PC-9 (cell line): ENCODE measurements around the gene MVD. TPM values are rescaled to one million over a fixed set of nuclear protein-coding genes. Genes with fewer than 3 reads are reported as not detected.

Source experiments
- BruUV-seq: library from RNA; stranded (reverse); fragments of 400-500 nt; replicated peaks from 2 replicates; lab custom pipeline; 2021; lab: Mats Ljungman, UMichigan
- CTCF ChIA-PET: fragments of 300-600 bp; sonication (Branson Sonifier 250); formaldehyde crosslinking; loops from one replicate; lab custom pipeline; 2022; ENCODE audit warnings: antibody characterized with exemption; lab: Charles Lee
- POLR2A ChIA-PET: fragments of 300-600 bp; sonication (Branson Sonifier 250); formaldehyde crosslinking; loops from one replicate; lab custom pipeline; 2022; ENCODE audit warnings: antibody characterized with exemption; ENCODE audit not compliant: unreplicated experiment; lab: Charles Lee
- DNase-seq, 2 experiments: peaks; one replicate each; pipeline versions ENCODE4 v3.0.0 to v3.0.0-alpha.2; 2015 to 2022; ENCODE audit warnings: mixed read lengths in 1 of 2
- H2AFZ ChIP-seq: fragments of 200-600 bp; sonication (generic); 2 replicates; pipeline ENCODE4 v1.8.1; 2017; ENCODE audit warnings: antibody characterized with exemption
- H3F3A ChIP-seq: fragments of 200-600 bp; sonication (generic); 2 replicates; pipeline ENCODE4 v1.8.1; 2017; ENCODE audit warnings: antibody characterized with exemption, mild to moderate bottlenecking, low read depth; ENCODE audit not compliant: insufficient read depth
- H3K27ac ChIP-seq: fragments of 200-600 bp; sonication (generic); 2 replicates; pipeline ENCODE4 v1.6.1; 2016; ENCODE audit warnings: mixed run types
- H3K27me3 ChIP-seq: fragments of 200-600 bp; sonication (generic); 2 replicates; pipeline ENCODE4 v1.6.1; 2016; ENCODE audit warnings: low read depth, mixed run types; ENCODE audit not compliant: insufficient read depth
- H3K36me3 ChIP-seq: fragments of 200-600 bp; sonication (generic); 2 replicates; pipeline ENCODE4 v1.6.1; 2016; ENCODE audit warnings: low read depth, mixed run types
- H3K4me1 ChIP-seq: fragments of 200-600 bp; sonication (generic); replicated peaks from 2 replicates; pipeline ENCODE4 v1.6.1; 2016; ENCODE audit warnings: mixed run types; ENCODE audit not compliant: insufficient read depth
- H3K4me2 ChIP-seq: fragments of 200-600 bp; sonication (generic); 2 replicates; pipeline ENCODE4 v1.6.1; 2017; ENCODE audit warnings: mixed run types
- H3K4me3 ChIP-seq: fragments of 200-600 bp; sonication (generic); 2 replicates; pipeline ENCODE4 v1.6.1; 2016; ENCODE audit warnings: mixed run types
- H3K79me2 ChIP-seq: fragments of 200-600 bp; sonication (generic); 2 replicates; pipeline ENCODE4 v1.6.1; 2017; ENCODE audit warnings: low read depth, mixed run types
- H3K9me2 ChIP-seq: fragments of 200-600 bp; sonication (generic); 2 replicates; pipeline ENCODE4 v1.8.1; 2017; ENCODE audit warnings: mild to moderate bottlenecking; ENCODE audit not compliant: insufficient read depth
- H3K9me3 ChIP-seq: fragments of 200-600 bp; sonication (generic); 2 replicates; pipeline ENCODE4 v1.8.1; 2016; ENCODE audit warnings: low read depth; ENCODE audit not compliant: insufficient read depth
- H4K20me1 ChIP-seq: fragments of 200-600 bp; sonication (generic); 2 replicates; pipeline ENCODE4 v1.8.1; 2017; ENCODE audit not compliant: insufficient read depth
- EZH2 ChIP-seq: fragments of 200-600 bp; sonication (generic); IDR thresholded peaks from 2 replicates; pipeline ENCODE4 v1.8.0; 2017; ENCODE audit warnings: antibody characterized with exemption, low read depth
- intact Hi-C: fragments of 100-400 bp; cut with micrococcal nuclease; formaldehyde crosslinking; loops from one replicate; pipeline ENCODE4 v1.10.0; 2022; ENCODE audit not compliant: unreplicated experiment
- total RNA-seq: library from RNA; stranded (reverse); gene quantifications from 2 replicates; pipeline ENCODE4 v1.2.3, GENCODE V29; 2021
- TF ChIP-seq, protein P1 (sequence below): fragments of 200-600 bp; sonication (generic); conservative IDR thresholded peaks from 2 replicates; pipeline ENCODE4 v1.6.1; 2017; ENCODE audit warnings: mixed run types, antibody characterized with exemption, mild to moderate bottlenecking, moderate library complexity

Gene MVD
- total RNA-seq, 1 experiment from 2014 or later: 168 TPM

DNA sequence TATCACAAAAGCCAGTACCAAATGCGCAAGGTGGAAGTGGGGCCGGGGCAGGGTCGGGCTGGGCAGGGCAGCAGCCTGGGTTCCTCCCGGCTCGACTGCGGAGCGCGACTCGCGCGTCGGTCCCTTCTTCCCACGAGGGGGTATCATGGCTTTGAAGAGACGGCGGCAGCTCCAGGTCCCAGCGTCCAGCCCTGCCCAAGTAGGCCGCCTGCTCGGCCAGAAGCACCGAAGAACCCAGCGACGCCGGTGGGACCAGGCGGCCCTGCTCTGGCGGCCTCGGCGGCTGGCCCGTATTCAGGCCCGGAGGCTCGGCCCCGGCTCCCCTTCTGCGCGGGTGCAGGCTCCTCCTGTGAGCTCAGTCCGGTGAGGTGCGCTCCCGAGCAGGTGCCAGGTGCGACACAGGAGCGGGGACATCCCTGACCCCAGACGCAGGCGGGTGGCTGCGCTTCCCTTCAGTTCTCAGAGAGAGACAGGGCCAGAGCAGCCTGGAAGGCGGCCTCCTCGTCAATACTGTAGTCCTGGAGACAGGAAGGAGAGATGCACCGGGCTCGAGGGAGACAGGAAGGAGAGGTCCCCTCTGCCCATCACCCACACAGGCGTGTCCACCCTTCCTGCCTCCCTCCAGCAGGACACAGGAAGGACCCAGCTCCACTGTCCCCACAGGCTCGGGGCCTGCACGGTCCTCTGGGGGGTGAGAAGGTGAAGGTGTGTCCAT is 34.4 kb upstream of the MVD start:
- Histone ChIP-seq H3K27ac (no peak overlapping the region), H4K20me1 (no peaks in the 10 kb centered on the region), H2AFZ (no peak overlapping the region), H3K79me2 (no peaks in the 10 kb centered on the region), H3K27me3 (no peaks in the 10 kb centered on the region), H3K9me3 (no peaks in the 10 kb centered on the region), H3K4me3 (no peak overlapping the region), H3K4me2 (no peak overlapping the region), H3K36me3 (no peaks in the 10 kb centered on the region), H3K4me1 (no peaks in the 10 kb centered on the region), H3F3A (no peaks in the 10 kb centered on the region), H3K9me2 (no peaks in the 10 kb centered on the region)
- ChIA-PET POLR2A (no interaction called here), CTCF (no interaction called here)
- no TSS peak for BruUV-seq
- no peak for DNase-seq
- intact Hi-C loops: no loop called here
- TF ChIP-seq, protein P1, sequence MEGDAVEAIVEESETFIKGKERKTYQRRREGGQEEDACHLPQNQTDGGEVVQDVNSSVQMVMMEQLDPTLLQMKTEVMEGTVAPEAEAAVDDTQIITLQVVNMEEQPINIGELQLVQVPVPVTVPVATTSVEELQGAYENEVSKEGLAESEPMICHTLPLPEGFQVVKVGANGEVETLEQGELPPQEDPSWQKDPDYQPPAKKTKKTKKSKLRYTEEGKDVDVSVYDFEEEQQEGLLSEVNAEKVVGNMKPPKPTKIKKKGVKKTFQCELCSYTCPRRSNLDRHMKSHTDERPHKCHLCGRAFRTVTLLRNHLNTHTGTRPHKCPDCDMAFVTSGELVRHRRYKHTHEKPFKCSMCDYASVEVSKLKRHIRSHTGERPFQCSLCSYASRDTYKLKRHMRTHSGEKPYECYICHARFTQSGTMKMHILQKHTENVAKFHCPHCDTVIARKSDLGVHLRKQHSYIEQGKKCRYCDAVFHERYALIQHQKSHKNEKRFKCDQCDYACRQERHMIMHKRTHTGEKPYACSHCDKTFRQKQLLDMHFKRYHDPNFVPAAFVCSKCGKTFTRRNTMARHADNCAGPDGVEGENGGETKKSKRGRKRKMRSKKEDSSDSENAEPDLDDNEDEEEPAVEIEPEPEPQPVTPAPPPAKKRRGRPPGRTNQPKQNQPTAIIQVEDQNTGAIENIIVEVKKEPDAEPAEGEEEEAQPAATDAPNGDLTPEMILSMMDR: no peak
- no peak for TF ChIP-seq EZH2

DNA sequence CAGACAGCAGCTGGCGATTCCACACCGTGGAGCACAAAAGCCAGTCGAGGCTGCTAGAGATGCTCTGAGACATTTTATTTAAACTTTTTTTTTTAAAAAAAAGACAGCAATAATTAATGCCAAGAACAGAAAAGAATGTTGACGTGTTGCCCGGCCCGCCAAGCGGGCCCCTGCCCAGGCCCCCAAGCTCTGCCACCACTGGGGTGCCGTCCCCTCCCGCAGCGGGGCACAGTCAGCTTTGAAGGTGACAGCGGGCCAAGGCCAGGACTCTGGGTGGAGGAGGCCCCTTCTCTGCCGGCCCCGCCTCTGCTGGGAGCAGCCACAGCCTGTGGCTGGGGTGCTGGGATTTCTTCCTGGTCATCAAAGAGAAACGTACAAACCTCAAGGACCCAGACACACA is 33.5 kb upstream of the MVD start:
- ChIA-PET CTCF (no interaction called here), POLR2A (no interaction called here)
- TF ChIP-seq EZH2: no peak
- TF ChIP-seq, protein P1: no peak
- no peaks in the 10 kb centered on the region for H3K9me2 ChIP-seq
- no peaks in the 10 kb centered on the region for H4K20me1 ChIP-seq
- DNase-seq: no peak
- no peaks in the 10 kb centered on the region for H3K79me2 ChIP-seq
- no peak overlapping the region for H3K4me3 ChIP-seq
- H2AFZ ChIP-seq: no peak overlapping the region
- BruUV-seq: no TSS peak
- H3K9me3 ChIP-seq: no peaks in the 10 kb centered on the region
- H3K4me1 ChIP-seq: no peaks in the 10 kb centered on the region
- H3K27ac ChIP-seq: no peak overlapping the region
- no peaks in the 10 kb centered on the region for H3K36me3 ChIP-seq
- no peak overlapping the region for H3K4me2 ChIP-seq
- no peaks in the 10 kb centered on the region for H3K27me3 ChIP-seq
- H3F3A ChIP-seq: no peaks in the 10 kb centered on the region
- intact Hi-C loops: no loop called here

DNA sequence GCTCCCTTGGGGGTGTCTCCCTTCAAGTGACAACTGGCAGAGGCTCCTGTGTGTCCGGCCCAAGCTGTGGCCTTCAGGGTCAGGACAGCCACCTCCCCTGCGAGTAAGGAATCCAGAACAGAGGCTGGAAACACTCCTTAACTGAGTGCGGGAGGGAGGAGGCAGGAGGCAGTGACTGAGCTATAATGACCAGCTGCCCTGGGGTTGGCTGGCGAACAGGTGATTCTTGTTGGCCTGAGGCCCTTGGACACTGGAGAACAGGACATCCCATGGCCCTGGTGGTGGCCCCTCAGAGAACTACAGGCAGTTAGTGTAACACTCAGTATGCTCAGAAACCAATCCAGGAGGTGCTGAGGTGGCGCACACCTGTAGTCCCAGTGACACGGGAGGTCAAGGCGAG is 32.9 kb upstream of the MVD start:
- no peak overlapping the region for H3K4me2 ChIP-seq
- intact Hi-C loops: no loop called here
- H3K4me3 ChIP-seq: no peak overlapping the region
- no TSS peak for BruUV-seq
- no peaks in the 10 kb centered on the region for H3K4me1 ChIP-seq
- DNase-seq: no peak
- TF ChIP-seq, protein P1: no peak
- no peaks in the 10 kb centered on the region for H3F3A ChIP-seq
- H3K27ac ChIP-seq: no peak overlapping the region
- no peak overlapping the region for H2AFZ ChIP-seq
- no peaks in the 10 kb centered on the region for H3K9me3 ChIP-seq
- no peaks in the 10 kb centered on the region for H3K36me3 ChIP-seq
- no peaks in the 10 kb centered on the region for H3K9me2 ChIP-seq
- no peaks in the 10 kb centered on the region for H3K27me3 ChIP-seq
- H3K79me2 ChIP-seq: no peaks in the 10 kb centered on the region
- no peaks in the 10 kb centered on the region for H4K20me1 ChIP-seq
- ChIA-PET POLR2A (interaction anchor here (0.7 kb wide), 1 partner anchor 191 kb away, joined by 3 read pairs; no protein-coding TSS in a partner anchor), CTCF (no interaction called here)
